K562 (cell line): ENCODE measurements around the gene TSPAN14. TPM values are rescaled to one million over a fixed set of nuclear protein-coding genes. Genes with fewer than 3 reads are reported as not detected.

Experiments
- AFF4 ChIP-seq: sonication (generic); formaldehyde crosslinking; IDR thresholded peaks from 2 replicates; pipeline ENCODE4 v1.8.0; 2023; ENCODE audit warnings: mild to moderate bottlenecking, missing genetic modification reagents
- CBFA2T2 ChIP-seq: fragments of 450-650 bp; conservative IDR thresholded peaks from 2 replicates; pipeline ENCODE4 v1.6.1; 2017; ENCODE audit warnings: mild to moderate bottlenecking
- ELK3 ChIP-seq: fragments of 450-650 bp; formaldehyde crosslinking; IDR thresholded peaks from 2 replicates; pipeline ENCODE4 v1.4.0; 2020; ENCODE audit warnings: mild to moderate bottlenecking
- KDM1A ChIP-seq, 2 experiments: fragments of 450-650 bp; IDR thresholded peaks; 2 replicates each; pipeline ENCODE4 v1.6.1; 2016; ENCODE audit warnings: mild to moderate bottlenecking in 2 of 2
- NRF1 ChIP-seq, 2 experiments: fragments of 450-650 bp; IDR thresholded peaks in 1 of 2; conservative IDR thresholded peaks in 1 of 2; 2 replicates each; pipeline ENCODE4 v1.6.1; 2014; ENCODE audit warnings: mild to moderate bottlenecking in 2 of 2
- PRDM10 ChIP-seq: fragments of 450-650 bp; IDR thresholded peaks from 2 replicates; pipeline ENCODE4 v1.6.1; 2018; ENCODE audit not compliant: partially characterized antibody
- TBL1XR1 ChIP-seq, 2 experiments: IDR thresholded peaks; 2 replicates each; pipeline ENCODE4 v1.6.1; 2012; ENCODE audit warnings: improper control_type of control experiment in 2 of 2, low read length in 2 of 2, mild to moderate bottlenecking in 1 of 2
- ZNF584 ChIP-seq: fragments of 200-800 bp; sonication (Bioruptor generic); IDR thresholded peaks from 2 replicates; pipeline ENCODE4 v1.6.1; 2016; ENCODE audit warnings: low read depth, mild to moderate bottlenecking, missing genetic modification characterization, missing compliant biosample characterization
- ZNF764 ChIP-seq: fragments of 250-450 bp; sonication (Bioruptor Pico); IDR thresholded peaks from 2 replicates; pipeline ENCODE4 v1.4.0; 2020; ENCODE audit warnings: low read depth, mild to moderate bottlenecking, moderate library complexity
- ZNF766 ChIP-seq: fragments of 200-800 bp; sonication (Bioruptor generic); conservative IDR thresholded peaks from 2 replicates; pipeline ENCODE4 v1.6.1; 2016; ENCODE audit warnings: missing genetic modification characterization, missing compliant biosample characterization
- polyA plus RNA-seq, 8 experiments: library from polyadenylated mRNA; depleted of rRNA in 4 of 8; stranded (reverse) in 5 of 8; unstranded in 3 of 8; fragments of >200 nt; fragmentation: Nextera tagmentation in 2 of 8; fragmentation: Illumina TruSeq in 1 of 8; extraction: Ambion mirVana in 2 of 8; extraction: Trizol in 1 of 8; gene quantifications; 2 replicates each; pipeline versions ENCODE4 v1.2.1 to v1.2.3, GENCODE V29; 2011 to 2014; ENCODE audit warnings: inconsistent platforms in 1 of 8, missing spikeins in 1 of 8
- total RNA-seq, 7 experiments: library from RNA; depleted of rRNA in 6 of 7; stranded (reverse); fragments of >200 nt in 6 of 7; fragmentation: Illumina TruSeq in 2 of 7; extraction: Trizol in 2 of 7; gene quantifications; 2 replicates each; pipeline versions ENCODE4 v1.2.1 to v1.2.3, GENCODE V29; 2011 to 2021; ENCODE audit warnings: low replicate concordance in 1 of 7
- TF ChIP-seq, protein P1 (sequence below): fragments of 250-450 bp; sonication (Bioruptor Pico); IDR thresholded peaks from 2 replicates; pipeline ENCODE4 v1.8.0; 2022; ENCODE audit warnings: moderate library complexity, mild to moderate bottlenecking, inconsistent platforms
- TF ChIP-seq, protein P2 (sequence below), 3 experiments: fragments of 200-800 bp in 1 of 3; sonication (Bioruptor generic) in 1 of 3; sonication (generic) in 1 of 3; formaldehyde crosslinking in 1 of 3; IDR thresholded peaks; 2 replicates each; pipeline versions ENCODE4 v1.6.1 to v1.8.0; 2016 to 2022; ENCODE audit warnings: mild to moderate bottlenecking in 2 of 3, missing compliant biosample characterization in 2 of 3, missing genetic modification characterization in 2 of 3, missing genetic modification reagents in 1 of 3
- TF ChIP-seq, protein P3 (sequence below): fragments of 450-650 bp; IDR thresholded peaks from 2 replicates; pipeline ENCODE4 v1.6.1; 2016; ENCODE audit warnings: mild to moderate bottlenecking

The TSPAN14 gene
- total and polyA plus RNA-seq, 9 of the 15 experiments (the other 6 are each of a cell fraction or from before 2014, with no cell fraction given) = 5.8 to 92.9 (median 23.3) TPM

- TF ChIP-seq AFF4 (CRISPR knock-in tag) (no peak), NRF1 (conservative IDR thresholded peaks at IDR 0.05 in 1 of 2, IDR thresholded peaks at IDR 0.05 in 1 of 2) (peak; percentile 45; a peak in 3 of 4 replicates), PRDM10 (peak; percentile 85), ELK3 (CRISPR knock-in tag) (no peak), KDM1A (IDR thresholded peaks at IDR 0.05) (peak; percentile 76 to 90), TBL1XR1 (IDR thresholded peaks at IDR 0.05; ENCODE audit: low read length in 2 of 2) (peak; percentile 50 to 89; a peak in 2 of 4 replicates), ZNF584 (CRISPR knock-in tag) (no peak), CBFA2T2 (peak; percentile 95), ZNF764 (0 out of 2 replicates have a peak, but pooled peaks have one; percentile 58), ZNF766 (CRISPR knock-in tag) (no peak)
- TF ChIP-seq, protein P1, sequence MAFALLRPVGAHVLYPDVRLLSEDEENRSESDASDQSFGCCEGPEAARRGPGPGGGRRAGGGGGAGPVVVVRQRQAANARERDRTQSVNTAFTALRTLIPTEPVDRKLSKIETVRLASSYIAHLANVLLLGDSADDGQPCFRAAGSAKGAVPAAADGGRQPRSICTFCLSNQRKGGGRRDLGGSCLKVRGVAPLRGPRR (CRISPR knock-in tag) = no peak
- TF ChIP-seq, protein P2, sequence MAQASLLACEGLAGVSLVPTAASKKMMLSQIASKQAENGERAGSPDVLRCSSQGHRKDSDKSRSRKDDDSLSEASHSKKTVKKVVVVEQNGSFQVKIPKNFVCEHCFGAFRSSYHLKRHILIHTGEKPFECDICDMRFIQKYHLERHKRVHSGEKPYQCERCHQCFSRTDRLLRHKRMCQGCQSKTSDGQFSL (CRISPR knock-in tag; IDR thresholded peaks at IDR 0.05) = no peak
- TF ChIP-seq, protein P2 (tag; IDR thresholded peaks at IDR 0.05) = no peak
- TF ChIP-seq, protein P3, sequence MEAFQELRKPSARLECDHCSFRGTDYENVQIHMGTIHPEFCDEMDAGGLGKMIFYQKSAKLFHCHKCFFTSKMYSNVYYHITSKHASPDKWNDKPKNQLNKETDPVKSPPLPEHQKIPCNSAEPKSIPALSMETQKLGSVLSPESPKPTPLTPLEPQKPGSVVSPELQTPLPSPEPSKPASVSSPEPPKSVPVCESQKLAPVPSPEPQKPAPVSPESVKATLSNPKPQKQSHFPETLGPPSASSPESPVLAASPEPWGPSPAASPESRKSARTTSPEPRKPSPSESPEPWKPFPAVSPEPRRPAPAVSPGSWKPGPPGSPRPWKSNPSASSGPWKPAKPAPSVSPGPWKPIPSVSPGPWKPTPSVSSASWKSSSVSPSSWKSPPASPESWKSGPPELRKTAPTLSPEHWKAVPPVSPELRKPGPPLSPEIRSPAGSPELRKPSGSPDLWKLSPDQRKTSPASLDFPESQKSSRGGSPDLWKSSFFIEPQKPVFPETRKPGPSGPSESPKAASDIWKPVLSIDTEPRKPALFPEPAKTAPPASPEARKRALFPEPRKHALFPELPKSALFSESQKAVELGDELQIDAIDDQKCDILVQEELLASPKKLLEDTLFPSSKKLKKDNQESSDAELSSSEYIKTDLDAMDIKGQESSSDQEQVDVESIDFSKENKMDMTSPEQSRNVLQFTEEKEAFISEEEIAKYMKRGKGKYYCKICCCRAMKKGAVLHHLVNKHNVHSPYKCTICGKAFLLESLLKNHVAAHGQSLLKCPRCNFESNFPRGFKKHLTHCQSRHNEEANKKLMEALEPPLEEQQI = no peak
Observed at GRCh38 chr10:80504158-80504811, 50.2 kb downstream of the TSPAN14 start (continued).
